OCI-LY7 (cell line): Measurements from ENCODE around the gene ROBO2. TPM values are rescaled to one million over a fixed set of nuclear protein-coding genes. Genes with fewer than 3 reads are reported as not detected.

Source experiments
- BruUV-seq: library from RNA; stranded (reverse); fragments of 400-500 nt; replicated peaks from 2 replicates; lab custom pipeline; 2021; lab: Mats Ljungman, UMichigan
- CTCF ChIA-PET: fragments of 300-600 bp; sonication (Branson Sonifier 250); formaldehyde crosslinking; loops from one replicate; lab custom pipeline; 2022; ENCODE audit warnings: antibody characterized with exemption; ENCODE audit not compliant: unreplicated experiment; lab: Charles Lee
- POLR2A ChIA-PET: fragments of 300-600 bp; sonication (Branson Sonifier 250); formaldehyde crosslinking; loops from one replicate; lab custom pipeline; 2022; ENCODE audit warnings: antibody characterized with exemption; lab: Charles Lee
- DNase-seq: peaks from one replicate; pipeline ENCODE4 v3.0.0-alpha.2; 2015; ENCODE audit warnings: low spot score
- H2AFZ ChIP-seq: fragments of 200-600 bp; sonication (generic), shearing (Covaris generic); 2 replicates; pipeline ENCODE4 v1.6.1; 2014; ENCODE audit warnings: mild to moderate bottlenecking, antibody characterized with exemption, low read length, moderate library complexity
- H3K27ac ChIP-seq: fragments of 200-600 bp; sonication (generic); 2 replicates; pipeline ENCODE4 v1.5.1; 2014; ENCODE audit warnings: mixed run types, low read depth, mild to moderate bottlenecking, moderate library complexity, low read length, inconsistent platforms; ENCODE audit not compliant: poor library complexity, severe bottlenecking
- H3K36me3 ChIP-seq: fragments of 200-600 bp; sonication (generic); 2 replicates; pipeline ENCODE4 v1.6.1; 2014; ENCODE audit warnings: mild to moderate bottlenecking, antibody characterized with exemption, low read length, moderate library complexity, mixed read lengths; ENCODE audit not compliant: insufficient read depth
- H3K4me1 ChIP-seq: fragments of 200-600 bp; sonication (generic); 2 replicates; pipeline ENCODE4 v1.5.1; 2014; ENCODE audit warnings: mild to moderate bottlenecking, low read length; ENCODE audit not compliant: insufficient read depth, poor library complexity, severe bottlenecking
- H3K4me2 ChIP-seq: fragments of 200-600 bp; sonication (generic); 2 replicates; pipeline ENCODE4 v1.6.1; 2014; ENCODE audit warnings: mild to moderate bottlenecking, low read length
- H3K4me3 ChIP-seq: fragments of 200-600 bp; sonication (generic); 2 replicates; pipeline ENCODE4 v1.5.1; 2014; ENCODE audit warnings: mild to moderate bottlenecking, low read depth, low read length; ENCODE audit not compliant: poor library complexity, severe bottlenecking
- H3K79me2 ChIP-seq: fragments of 200-600 bp; sonication (generic); 2 replicates; pipeline ENCODE4 v1.6.1; 2016; ENCODE audit warnings: low read depth, mild to moderate bottlenecking, low read length, moderate library complexity, mixed read lengths; ENCODE audit not compliant: insufficient read depth
- H3K9me2 ChIP-seq: fragments of 200-600 bp; sonication (generic); 2 replicates; pipeline ENCODE4 v1.6.1; 2016; ENCODE audit warnings: mild to moderate bottlenecking, low read length, mixed read lengths; ENCODE audit not compliant: insufficient read depth
- H3K9me3 ChIP-seq: fragments of 200-600 bp; sonication (generic); 2 replicates; pipeline ENCODE4 v1.6.1; 2014; ENCODE audit warnings: mild to moderate bottlenecking, mixed run types, low read length, mixed read lengths
- H4K20me1 ChIP-seq: fragments of 200-600 bp; sonication (generic); 2 replicates; pipeline ENCODE4 v1.6.1; 2014; ENCODE audit warnings: mild to moderate bottlenecking, antibody characterized with exemption, low read length, moderate library complexity, mixed read lengths; ENCODE audit not compliant: insufficient read depth
- CTCF ChIP-seq: fragments of 200-600 bp; sonication (generic); conservative IDR thresholded peaks from 2 replicates; pipeline ENCODE4 v1.5.1; 2014; ENCODE audit warnings: mild to moderate bottlenecking, antibody characterized with exemption, low read length, moderate library complexity, mixed read lengths
- EZH2phosphoT487 ChIP-seq: fragments of 200-600 bp; sonication (generic); IDR thresholded peaks from 2 replicates; pipeline ENCODE4 v1.6.1; 2018; ENCODE audit warnings: low read depth, borderline replicate concordance, mild to moderate bottlenecking, mixed run types, antibody characterized with exemption, low read length, moderate library complexity, mixed read lengths
- intact Hi-C: fragments of 100-400 bp; cut with micrococcal nuclease; formaldehyde crosslinking; loops from one replicate; pipeline ENCODE4 v1.10.0; 2022; ENCODE audit not compliant: unreplicated experiment
- total RNA-seq, 2 experiments: library from RNA; depleted of rRNA in 1 of 2; stranded (reverse); fragments of >200 nt in 1 of 2; shearing (Covaris generic) in 1 of 2; gene quantifications; 2 replicates each; pipeline ENCODE4 v1.2.3, GENCODE V29; 2014 to 2022

Gene ROBO2
- total RNA-seq, 2 experiments from 2014 or later, result 0.06 to 4.8 TPM

- H3K27ac ChIP-seq, result no peak overlapping the region
- no TSS peak for BruUV-seq
- intact Hi-C loops, result no loop called here
Measured at GRCh38 chr3:77102951-77103769, 63.3 kb downstream of the ROBO2 start.

GRCh38 chr3:77122652-77123051 is 82.8 kb downstream of the ROBO2 start:
- Histone ChIP-seq H3K4me2 (no peak overlapping the region; the same call in 1 of the 2 replicates), H2AFZ (no peak overlapping the region), H3K9me2 (no peaks in the 10 kb centered on the region), H3K4me1 (no peaks in the 10 kb centered on the region), H3K27ac (no peak overlapping the region), H3K36me3 (no peaks in the 10 kb centered on the region), H3K4me3 (no peak overlapping the region), H3K79me2 (no peaks in the 10 kb centered on the region), H4K20me1 (no peaks in the 10 kb centered on the region), H3K9me3 (no peaks in the 10 kb centered on the region)
- intact Hi-C loops, result no loop called here
- TF ChIP-seq EZH2phosphoT487, result no peak
- TF ChIP-seq CTCF, result no peak
- DNase-seq, result no peak
- no TSS peak for BruUV-seq
- CTCF ChIA-PET, result no interaction called here
- POLR2A ChIA-PET, result interaction anchor here (0.7 kb wide), 1 partner anchor 593 kb away, joined by 3 read pairs; no protein-coding TSS in a partner anchor

More at GRCh38 chr3:77102951-77103769, 63.3 kb downstream of the ROBO2 start:
- no peak for DNase-seq
- ChIA-PET POLR2A (interaction anchor here (0.6 kb wide), 1 partner anchor 584 kb away, joined by 4 read pairs; no protein-coding TSS in a partner anchor), CTCF (no interaction called here)
- no peaks in the 10 kb centered on the region for H3K79me2 ChIP-seq
- H3K4me2 ChIP-seq, result no peak overlapping the region
- no peaks in the 10 kb centered on the region for H3K9me3 ChIP-seq
- TF ChIP-seq EZH2phosphoT487 (no peak), CTCF (no peak)
- H3K4me1 ChIP-seq, result no peaks in the 10 kb centered on the region
- H3K9me2 ChIP-seq, result no peaks in the 10 kb centered on the region
- no peak overlapping the region for H3K4me3 ChIP-seq
- no peak overlapping the region for H2AFZ ChIP-seq
- H3K36me3 ChIP-seq, result no peaks in the 10 kb centered on the region
- no peaks in the 10 kb centered on the region for H4K20me1 ChIP-seq

GRCh38 chr3:77125966-77126365 is 86.1 kb downstream of the ROBO2 start:
- H3K4me1 ChIP-seq, result no peaks in the 10 kb centered on the region
- no peaks in the 10 kb centered on the region for H3K9me3 ChIP-seq
- DNase-seq, result no peak
- no peak overlapping the region for H3K27ac ChIP-seq
- H3K36me3 ChIP-seq, result no peaks in the 10 kb centered on the region
- intact Hi-C loops, result no loop called here
- no peak for TF ChIP-seq CTCF
- no peak for TF ChIP-seq EZH2phosphoT487
- POLR2A ChIA-PET, result no interaction called here
- no peaks in the 10 kb centered on the region for H4K20me1 ChIP-seq
- H3K79me2 ChIP-seq, result no peaks in the 10 kb centered on the region
- H2AFZ ChIP-seq, result no peak overlapping the region
- no TSS peak for BruUV-seq
- CTCF ChIA-PET, result no interaction called here
- no peak overlapping the region for H3K4me3 ChIP-seq
- H3K4me2 ChIP-seq, result no peak overlapping the region
- H3K9me2 ChIP-seq, result no peaks in the 10 kb centered on the region
